K562 (cell line): ENCODE data around the gene TAF10. TPM values are rescaled to one million over a fixed set of nuclear protein-coding genes. Genes with fewer than 3 reads are reported as not detected.

Experiments used
- BACH1 ChIP-seq: fragments of 200-800 bp; sonication (Bioruptor generic); IDR thresholded peaks from 2 replicates; pipeline ENCODE4 v1.6.1; 2016; ENCODE audit warnings: missing genetic modification characterization, missing compliant biosample characterization
- C11orf30 ChIP-seq: fragments of 450-650 bp; IDR thresholded peaks from 2 replicates; pipeline ENCODE4 v1.6.1; 2016; ENCODE audit warnings: low read depth, mild to moderate bottlenecking
- CBFA2T2 ChIP-seq: fragments of 450-650 bp; conservative IDR thresholded peaks from 2 replicates; pipeline ENCODE4 v1.6.1; 2017; ENCODE audit warnings: mild to moderate bottlenecking
- CEBPB ChIP-seq: fragments of 450-650 bp; IDR thresholded peaks from 2 replicates; pipeline ENCODE4 v1.6.1; 2016; ENCODE audit warnings: missing genetic modification characterization, missing compliant biosample characterization
- CREB3L1 ChIP-seq: fragments of 450-650 bp; IDR thresholded peaks from 2 replicates; pipeline ENCODE4 v1.6.1; 2014; ENCODE audit warnings: low read depth, mild to moderate bottlenecking, moderate library complexity, borderline replicate concordance
- CSDE1 ChIP-seq, 2 experiments: fragments of 450-650 bp; IDR thresholded peaks; 2 replicates each; pipeline ENCODE4 v1.6.1; 2016; ENCODE audit warnings: mild to moderate bottlenecking in 1 of 2
- ELK1 ChIP-seq: sonication (generic); formaldehyde crosslinking; IDR thresholded peaks from 2 replicates; pipeline ENCODE4 v1.8.1; 2022; ENCODE audit warnings: missing genetic modification reagents
- FIP1L1 ChIP-seq: fragments of 200-400 bp; formaldehyde crosslinking; IDR thresholded peaks from 2 replicates; pipeline ENCODE4 v1.6.1; 2018; ENCODE audit warnings: mild to moderate bottlenecking, low read depth, low read length; ENCODE audit not compliant: poor library complexity, severe bottlenecking
- HDAC2 ChIP-seq: fragments of 450-650 bp; IDR thresholded peaks from 2 replicates; pipeline ENCODE4 v1.6.1; 2016; ENCODE audit warnings: mild to moderate bottlenecking
- HES1 ChIP-seq: fragments of 450-650 bp; IDR thresholded peaks from 2 replicates; pipeline ENCODE4 v1.6.1; 2016; ENCODE audit warnings: low read depth, mild to moderate bottlenecking, moderate library complexity
- HNRNPL ChIP-seq: fragments of 200-400 bp; formaldehyde crosslinking; IDR thresholded peaks from 2 replicates; pipeline ENCODE4 v1.6.1; 2017; ENCODE audit warnings: low read depth, mild to moderate bottlenecking, low read length
- LEF1 ChIP-seq: fragments of 450-650 bp; IDR thresholded peaks from 2 replicates; pipeline ENCODE4 v1.6.1; 2016; ENCODE audit warnings: mild to moderate bottlenecking
- MXI1 ChIP-seq: IDR thresholded peaks from 2 replicates; pipeline ENCODE4 v1.6.1; 2011; ENCODE audit warnings: low read depth, mild to moderate bottlenecking, improper control_type of control experiment, low read length
- NCOA6 ChIP-seq: fragments of 450-650 bp; IDR thresholded peaks from 2 replicates; pipeline ENCODE4 v1.6.1; 2017; ENCODE audit warnings: mild to moderate bottlenecking
- OTX1 ChIP-seq: fragments of 450-650 bp; formaldehyde crosslinking; IDR thresholded peaks from 2 replicates; pipeline ENCODE4 v1.4.0; 2022; ENCODE audit warnings: mild to moderate bottlenecking
- POLR2A ChIP-seq: fragments of 450-650 bp; conservative IDR thresholded peaks from 2 replicates; pipeline ENCODE4 v1.6.1; 2016
- PRMT5 ChIP-seq: sonication (generic); formaldehyde crosslinking; IDR thresholded peaks from 2 replicates; pipeline ENCODE4 v1.5.0; 2020; ENCODE audit warnings: missing genetic modification reagents
- SP2 ChIP-seq: IDR thresholded peaks from 2 replicates; pipeline ENCODE4 v1.6.1; 2011; ENCODE audit warnings: mild to moderate bottlenecking, low read depth, low read length, moderate library complexity; ENCODE audit not compliant: poor library complexity, severe bottlenecking; ENCODE audit errors: extremely low read depth
- WHSC1 ChIP-seq: IDR thresholded peaks from one replicate; pipeline ENCODE4 v1.6.1; 2012; ENCODE audit warnings: low read length, control low read depth, inconsistent platforms
- ZBTB1 ChIP-seq: sonication (generic); formaldehyde crosslinking; IDR thresholded peaks from 2 replicates; pipeline ENCODE4 v1.8.1; 2023; ENCODE audit warnings: missing genetic modification reagents, low read depth, mild to moderate bottlenecking, borderline replicate concordance
- ZBTB8A ChIP-seq: fragments of 450-650 bp; IDR thresholded peaks from 2 replicates; pipeline ENCODE4 v1.6.1; 2018; ENCODE audit warnings: mild to moderate bottlenecking, moderate library complexity; ENCODE audit not compliant: partially characterized antibody
- ZNF165 ChIP-seq: fragments of 250-450 bp; sonication (Bioruptor Pico); IDR thresholded peaks from 2 replicates; pipeline ENCODE4 v1.4.0; 2020; ENCODE audit warnings: borderline replicate concordance
- ZNF280A ChIP-seq: fragments of 450-650 bp; IDR thresholded peaks from 2 replicates; pipeline ENCODE4 v1.6.1; 2018; ENCODE audit warnings: mild to moderate bottlenecking, low read depth; ENCODE audit not compliant: partially characterized antibody
- ZNF586 ChIP-seq: fragments of 450-650 bp; formaldehyde crosslinking; conservative IDR thresholded peaks from 2 replicates; pipeline ENCODE4 v1.4.0; 2020; ENCODE audit warnings: mild to moderate bottlenecking, moderate library complexity
- polyA plus RNA-seq, 8 experiments: library from polyadenylated mRNA; depleted of rRNA in 4 of 8; stranded (reverse) in 5 of 8; unstranded in 3 of 8; fragments of >200 nt; fragmentation: Nextera tagmentation in 2 of 8; fragmentation: Illumina TruSeq in 1 of 8; extraction: Ambion mirVana in 2 of 8; extraction: Trizol in 1 of 8; gene quantifications; 2 replicates each; pipeline versions ENCODE4 v1.2.1 to v1.2.3, GENCODE V29; 2011 to 2014; ENCODE audit warnings: inconsistent platforms in 1 of 8, missing spikeins in 1 of 8
- total RNA-seq, 7 experiments: library from RNA; depleted of rRNA in 6 of 7; stranded (reverse); fragments of >200 nt in 6 of 7; fragmentation: Illumina TruSeq in 2 of 7; extraction: Trizol in 2 of 7; gene quantifications; 2 replicates each; pipeline versions ENCODE4 v1.2.1 to v1.2.3, GENCODE V29; 2011 to 2021; ENCODE audit warnings: low replicate concordance in 1 of 7

Gene TAF10
- total and polyA plus RNA-seq, 9 of the 15 experiments (the other 6 are each of a cell fraction or from before 2014, with no cell fraction given) = 19.5 to 197 (median 121) TPM

- TF ChIP-seq ZBTB1 (CRISPR knock-in tag) (no peak), BACH1 (tag) (no peak), CSDE1 (IDR thresholded peaks at IDR 0.05) (no peak), SP2 (no peak), LEF1 (no peak), POLR2A (peak; percentile 96), HDAC2 (peak; percentile 46; the same call in 1 of the 2 replicates), ELK1 (CRISPR knock-in tag) (no peak), PRMT5 (no peak), WHSC1 (no peak), ZNF586 (CRISPR knock-in tag) (no peak), MXI1 (peak; percentile 39; the same call in 1 of the 2 replicates), CREB3L1 (no peak; the same call in 1 of the 2 replicates), ZBTB8A (no peak), CEBPB (tag) (no peak), HNRNPL (no peak), CBFA2T2 (no peak), C11orf30 (peak; percentile 22; the same call in 1 of the 2 replicates), ZNF280A (no peak), OTX1 (CRISPR knock-in tag) (peak; percentile 89; the same call in 1 of the 2 replicates), NCOA6 (no peak), FIP1L1 (peak; percentile 80), ZNF165 (CRISPR knock-in tag) (no peak), HES1 (no peak)
Measured at GRCh38 chr11:6612213-6613041, at the start of gene TAF10 (continued).
